ENCODE data around the gene GRAMD1B.

Gene GRAMD1B

DNA sequence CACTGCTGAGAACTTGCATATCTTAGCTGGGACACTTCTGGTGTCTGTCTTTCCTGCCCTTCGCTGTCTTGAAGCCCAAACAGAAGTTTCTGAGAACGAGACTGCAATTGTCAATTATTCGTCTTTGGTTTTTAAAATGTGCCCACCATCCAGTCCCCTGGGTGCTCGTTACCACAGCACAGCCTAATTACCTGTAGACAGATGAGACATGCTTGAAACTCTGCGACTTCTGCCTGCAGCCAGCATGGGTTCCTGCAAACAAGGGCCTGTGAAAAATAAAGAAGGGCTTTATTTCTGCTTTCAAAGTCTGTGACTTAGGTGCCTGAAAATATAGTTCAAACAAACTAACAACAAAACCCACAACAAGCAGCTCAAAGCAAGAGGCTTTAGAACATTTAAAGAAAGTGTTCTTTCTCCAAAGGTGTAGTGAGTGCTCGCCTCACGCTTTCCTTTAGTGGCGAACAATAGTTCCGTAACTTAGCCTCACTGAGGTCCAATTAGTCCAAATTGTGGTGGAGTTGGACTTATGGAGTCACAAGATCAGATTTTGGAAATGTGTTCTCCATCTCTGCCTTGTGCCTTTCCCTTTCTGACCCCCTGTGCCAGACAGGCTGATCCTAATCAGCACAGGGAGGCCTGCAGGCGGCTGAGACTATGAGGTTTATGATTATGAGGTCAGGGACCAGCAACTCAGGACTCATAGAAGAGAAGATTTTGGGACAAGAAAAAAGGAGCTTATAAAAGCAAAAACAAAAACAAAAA is 20.4 kb upstream of the GRAMD1B start:
- DNase-seq = no peak

- no peak for DNase-seq
These were observed 19.9 kb upstream of the GRAMD1B start for GRCh38 chr11:123410218-123410549.

DNA sequence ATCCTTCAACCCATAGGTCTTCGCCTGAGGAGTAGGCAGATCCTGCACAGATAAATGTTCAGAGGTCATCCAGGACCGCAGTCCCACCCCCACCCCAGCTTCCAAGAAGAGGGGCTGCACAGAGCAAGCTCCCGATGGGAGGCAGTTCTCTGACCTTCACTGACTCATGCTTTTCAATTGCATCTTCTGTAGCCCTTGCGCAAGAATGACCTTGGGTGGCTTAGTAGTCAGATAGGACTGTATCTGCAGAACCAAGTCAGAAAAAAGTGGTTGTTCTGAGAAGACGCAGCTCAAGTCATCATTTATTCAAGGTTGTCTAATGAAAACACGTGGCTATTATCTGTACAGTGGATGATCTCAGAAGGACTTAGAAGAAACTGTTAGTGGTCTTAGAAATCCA is 16.4 kb upstream of the GRAMD1B start:
- no peak for DNase-seq

DNA sequence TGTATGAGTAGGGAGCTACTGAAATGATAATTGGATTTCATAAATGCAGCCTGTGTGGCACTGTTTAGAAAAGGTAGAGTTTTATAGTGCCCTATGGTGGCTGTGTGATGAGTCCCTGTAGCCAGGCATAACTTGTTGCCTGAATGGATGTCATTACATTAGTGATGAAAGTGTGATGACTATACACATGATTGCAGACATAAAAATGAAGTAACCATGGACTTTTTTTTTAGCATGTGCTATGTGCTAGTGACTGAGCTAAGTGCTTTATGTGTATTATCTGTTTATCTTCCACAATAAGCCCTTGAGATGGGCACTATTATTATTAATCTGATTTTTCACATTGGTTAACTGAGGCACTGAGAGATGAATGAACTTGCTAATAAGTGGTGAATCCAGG is 13.5 kb upstream of the GRAMD1B start:
- DNase-seq = no peak

GRCh38 chr11:123418351-123419114 is 11.5 kb upstream of the GRAMD1B start:
- no peak for DNase-seq

- no peak for DNase-seq
These were observed 10.2 kb upstream of the GRAMD1B start for GRCh38 chr11:123419731-123420452.

- no peak for DNase-seq
These were observed 8.5 kb upstream of the GRAMD1B start for GRCh38 chr11:123421589-123421988.

GRCh38 chr11:123425367-123425766 is 4.7 kb upstream of the GRAMD1B start:
- no peak for DNase-seq

GRCh38 chr11:123426789-123427188 is 3.3 kb upstream of the GRAMD1B start:
- DNase-seq = no peak

- no peak for DNase-seq
These were observed 2.7 kb upstream of the GRAMD1B start for GRCh38 chr11:123427405-123427804.

GRCh38 chr11:123428116-123428715 is 1.9 kb upstream of the GRAMD1B start:
- DNase-seq = no peak

DNA sequence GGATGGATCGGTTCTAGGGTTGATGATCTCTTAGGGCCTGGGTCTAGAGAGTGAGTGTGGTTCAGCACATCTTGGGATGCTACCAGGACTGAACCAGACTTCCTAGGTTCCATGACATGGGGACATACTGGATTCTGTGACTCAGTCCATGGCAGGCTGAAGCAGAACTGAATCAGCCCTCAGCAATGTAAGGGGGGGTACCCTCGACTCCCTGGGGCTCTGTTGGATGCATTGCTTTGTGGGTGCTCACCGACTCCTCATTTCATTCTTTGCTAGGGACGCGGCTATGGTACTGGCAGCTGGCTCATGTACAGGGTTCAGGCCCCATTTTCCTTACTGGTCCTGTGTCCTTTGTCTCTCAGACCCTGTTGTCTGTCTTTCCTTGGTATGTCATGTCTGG is 733 bp upstream of the GRAMD1B start:
- DNase-seq = no peak

DNA sequence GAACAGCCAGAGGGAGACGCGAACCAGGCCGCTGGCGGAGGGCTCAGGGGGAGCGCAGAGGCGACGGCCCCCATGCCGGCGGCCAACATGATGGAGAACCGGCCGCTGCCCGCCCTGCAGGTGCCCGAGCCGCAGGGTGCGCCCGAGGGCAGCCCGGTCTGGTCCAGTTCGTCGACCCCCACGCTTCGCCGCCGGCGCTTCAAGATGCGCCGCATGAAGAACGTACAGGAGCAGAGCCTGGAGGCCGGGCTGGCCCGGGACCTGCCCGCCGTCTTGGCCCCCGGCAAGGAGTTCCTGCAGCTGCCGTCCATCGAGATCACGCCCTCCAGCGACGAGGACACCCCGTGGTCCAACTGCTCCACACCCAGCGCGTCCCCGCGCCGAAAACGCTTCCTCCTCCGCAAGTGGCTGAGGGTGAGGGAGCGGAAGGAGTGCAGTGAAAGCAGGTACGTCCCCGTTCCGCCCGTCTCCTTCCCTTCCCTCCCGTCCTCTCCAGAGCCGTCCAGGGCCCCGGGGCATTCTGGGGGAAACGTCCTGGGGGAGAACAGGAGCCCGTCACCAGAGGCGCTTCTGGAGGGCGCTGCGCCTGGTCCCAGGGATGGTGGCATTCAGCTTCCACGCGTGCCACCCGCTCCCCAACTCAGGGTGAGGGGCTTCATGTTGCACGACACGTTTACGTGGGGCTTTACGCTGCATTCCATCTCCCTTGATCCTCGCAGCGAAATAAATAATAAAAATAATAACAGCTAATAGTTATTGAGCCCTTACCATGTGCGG is 840 bp downstream of the GRAMD1B start:
- peak; percentile 79 for DNase-seq

DNA sequence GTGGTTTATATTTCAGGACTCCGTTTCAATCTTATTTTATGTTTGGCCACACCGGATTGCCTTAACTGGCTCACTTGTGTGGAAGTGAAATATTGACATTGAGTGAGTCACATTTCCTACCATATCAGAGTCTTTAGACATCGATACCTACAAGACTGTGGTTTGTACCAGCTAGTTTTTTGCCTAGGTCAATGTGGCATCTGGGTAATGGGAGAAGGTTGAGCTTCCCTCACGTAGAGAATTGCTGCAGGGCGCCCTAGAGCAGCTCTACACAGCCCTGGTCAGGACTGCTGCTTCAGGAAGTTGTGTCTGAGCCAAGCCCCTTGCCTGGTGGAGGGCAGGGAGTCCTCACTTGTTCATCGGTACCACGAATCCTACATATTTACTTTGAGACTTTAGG is 1.6 kb downstream of the GRAMD1B start:
- peak; percentile 56 for DNase-seq

DNA sequence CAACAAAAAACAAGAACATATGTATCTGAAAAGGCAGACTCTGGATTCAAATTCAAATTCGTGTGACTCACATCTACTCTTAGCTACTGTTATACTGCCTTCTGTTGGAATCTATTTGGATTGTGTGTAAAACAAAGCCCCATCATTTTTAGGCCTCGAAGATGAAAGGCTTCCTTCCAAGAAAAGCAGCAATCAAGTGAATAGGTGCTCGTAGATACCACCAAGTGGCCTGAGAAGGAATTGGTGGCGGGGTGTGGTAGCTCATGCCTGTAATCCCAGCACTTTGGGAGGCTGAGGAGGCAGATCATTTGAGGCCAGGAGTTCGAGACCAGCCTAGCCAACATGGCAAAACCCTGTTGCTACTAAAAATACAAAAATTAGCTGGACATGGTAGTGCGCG is 4.2 kb downstream of the GRAMD1B start:
- DNase-seq = peak; percentile 64

DNA sequence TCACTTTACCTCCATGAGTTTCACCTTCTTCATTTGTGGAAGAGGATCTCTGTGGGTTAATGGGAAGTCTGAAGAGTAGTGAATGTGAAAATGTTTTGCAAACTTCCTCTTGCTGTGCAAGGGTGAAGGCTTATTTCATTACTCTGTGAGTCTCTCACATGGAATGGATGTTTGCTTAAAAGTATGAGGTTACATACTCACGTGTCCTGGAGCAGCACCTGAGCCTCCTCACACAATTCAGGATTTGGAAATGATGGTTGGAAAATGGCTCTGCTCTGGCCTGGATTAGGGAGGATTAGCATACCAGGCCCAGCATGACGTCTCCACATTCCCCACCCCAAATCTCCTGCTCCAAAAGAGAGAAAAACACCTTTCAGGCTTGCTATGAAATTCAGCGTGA is 4.8 kb downstream of the GRAMD1B start:
- no peak for DNase-seq

GRCh38 chr11:123437236-123437979 is 7.3 kb downstream of the GRAMD1B start:
- peak; percentile 62 for DNase-seq

GRCh38 chr11:123438131-123438627 is 8.1 kb downstream of the GRAMD1B start:
- no peak for DNase-seq

GRCh38 chr11:123439616-123440015 is 9.5 kb downstream of the GRAMD1B start:
- DNase-seq = peak; percentile 77

- DNase-seq = no peak
These were observed 11.1 kb downstream of the GRAMD1B start for GRCh38 chr11:123441161-123441560.

GRCh38 chr11:123443851-123444623 is 14.0 kb downstream of the GRAMD1B start:
- DNase-seq = no peak

Measured in activated CD4-positive, alpha-beta T cell treated with anti-CD3 and anti-CD28 coated beads, Interleukin-2, amount 50 U/mL, for 16 hours (primary cell).